Loucy (cell line): ENCODE results near the gene PPOX.

Source experiments
- CTCF ChIP-seq: fragments of 200-600 bp; sonication (generic); conservative IDR thresholded peaks from 2 replicates; pipeline ENCODE4 v1.5.1; 2014; ENCODE audit warnings: mild to moderate bottlenecking, antibody characterized with exemption, low read length
- EZH2phosphoT487 ChIP-seq: fragments of 200-600 bp; IDR thresholded peaks from 2 replicates; pipeline ENCODE4 v1.6.1; 2018; ENCODE audit warnings: antibody characterized with exemption, mild to moderate bottlenecking, moderate library complexity, borderline replicate concordance

DNA sequence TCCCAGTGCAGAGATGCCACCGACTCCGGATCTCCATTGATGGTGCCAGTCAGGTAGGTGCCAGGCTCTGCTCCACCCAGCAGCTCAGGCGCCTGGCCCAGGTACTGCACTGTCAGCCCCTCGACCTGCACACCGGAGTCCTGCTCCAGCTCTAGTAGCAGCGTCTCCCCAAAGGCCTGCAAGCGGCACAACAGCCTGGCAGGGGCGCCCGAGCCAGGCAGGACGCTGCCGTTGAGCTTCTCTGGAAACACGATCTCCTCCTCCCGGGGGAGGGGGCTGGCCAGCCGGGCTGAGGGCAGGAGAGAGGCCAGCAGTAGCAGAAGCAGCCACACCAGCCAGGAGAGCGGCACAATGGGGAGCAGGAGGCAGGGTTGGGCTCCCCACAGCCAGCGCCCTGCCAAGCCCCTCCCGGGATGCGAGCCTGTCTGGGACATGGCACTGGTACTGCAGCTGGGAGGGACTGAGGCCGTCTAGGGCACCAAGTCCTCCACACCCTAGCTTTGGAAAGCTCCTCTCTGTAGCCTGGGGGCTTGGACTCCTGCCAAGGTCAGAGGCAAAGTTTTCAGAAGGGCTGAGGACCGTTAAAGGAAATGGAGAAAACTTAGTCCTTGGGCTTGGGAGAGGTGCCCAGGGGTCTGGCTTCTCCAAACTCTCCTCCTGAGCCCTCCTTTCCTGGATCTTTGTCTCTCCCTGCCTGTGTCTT, 32.1 kb downstream of the PPOX start:
- no peak for TF ChIP-seq CTCF
- no peak for TF ChIP-seq EZH2phosphoT487
